Esophagus mucosa (tissue), 1 donor: ENCODE data around the gene TPM4. TPM values are rescaled to one million over a fixed set of nuclear protein-coding genes. Genes with fewer than 3 reads are reported as not detected.
A peak's percentile ranks its signal among the peaks of the same experiment; 100 is the strongest.
"Not testable (repeated sequence)": the region's sequence is repeated elsewhere in the genome, so short reads cannot be mapped to it uniquely, and the experiment has no call there.

Experiments
- ATAC-seq: fragments of 200-7000 bp; cut with Tn5 transposase; one replicate; pipeline ENCODE4 v1.9.1; 2020
- total RNA-seq: library from RNA; stranded (reverse); gene quantifications from one replicate; pipeline ENCODE4 v1.2.4, GENCODE V29; 2023
- donor health status: DM: yes; HTN: yes; CAD: no.

The TPM4 gene
- total RNA-seq, 1 donor from 2014 or later, result 427 TPM

DNA sequence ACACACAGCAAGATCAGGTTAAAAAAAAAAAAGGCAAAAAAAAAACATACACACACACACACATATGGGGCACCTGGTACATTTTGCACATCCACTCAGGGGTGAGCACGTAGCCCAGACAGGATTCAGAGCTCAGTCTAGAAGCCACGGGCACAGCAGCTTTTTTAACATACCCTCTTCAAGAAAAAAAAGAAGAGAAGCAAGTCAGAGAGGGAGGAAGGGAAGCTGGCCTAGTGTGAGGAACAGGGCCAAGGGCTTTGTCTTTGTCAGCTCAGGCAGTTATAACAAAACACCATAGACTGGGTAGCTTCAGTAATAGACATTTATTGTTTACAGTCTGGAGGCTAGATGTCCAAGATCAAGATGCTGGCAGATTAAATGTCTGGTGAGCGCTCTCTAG, 2.3 kb upstream of the TPM4 start:
- ATAC-seq, result no peak

DNA sequence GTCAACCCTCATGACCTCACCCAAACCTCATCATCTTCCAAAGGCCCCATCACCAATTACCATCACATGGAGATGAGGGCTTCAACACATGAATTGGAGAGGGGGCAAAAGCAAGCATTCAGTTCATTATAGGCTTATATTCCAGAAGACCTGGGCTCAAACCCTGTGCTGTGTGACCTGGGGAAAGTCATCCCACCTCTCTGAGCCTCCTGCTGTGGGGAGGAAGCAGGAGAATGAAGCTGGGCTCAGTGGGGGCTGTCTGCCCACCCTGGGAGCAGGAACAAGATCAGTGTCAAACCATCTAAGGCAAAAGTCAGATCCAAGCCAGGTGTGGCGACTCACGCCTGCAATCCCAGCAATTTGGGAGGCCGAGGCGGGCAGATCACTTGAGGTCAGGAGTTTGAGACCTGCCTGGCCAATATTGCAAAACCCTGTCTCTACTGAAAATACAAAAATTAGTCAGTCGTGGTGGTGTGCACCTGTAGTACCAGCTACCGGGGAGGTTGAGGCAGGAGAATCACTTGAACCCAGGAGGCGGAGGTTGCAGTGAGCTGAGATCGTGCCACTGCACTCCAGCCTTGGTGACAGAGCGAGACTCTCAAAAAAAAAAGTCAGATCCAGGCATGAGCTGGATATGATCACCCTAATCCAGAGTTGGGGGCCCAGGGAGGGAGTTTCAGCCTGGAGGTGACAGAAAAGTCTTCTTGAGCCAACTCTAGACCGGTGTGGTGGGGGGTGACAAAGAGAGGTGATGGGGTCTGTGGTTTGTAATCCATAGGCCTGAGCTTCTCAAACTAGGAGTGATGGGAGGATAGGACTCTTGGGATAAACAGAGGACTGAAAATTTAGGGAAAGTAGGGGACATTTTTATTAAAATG, 1.6 kb upstream of the TPM4 start:
- ATAC-seq, result no peak

DNA sequence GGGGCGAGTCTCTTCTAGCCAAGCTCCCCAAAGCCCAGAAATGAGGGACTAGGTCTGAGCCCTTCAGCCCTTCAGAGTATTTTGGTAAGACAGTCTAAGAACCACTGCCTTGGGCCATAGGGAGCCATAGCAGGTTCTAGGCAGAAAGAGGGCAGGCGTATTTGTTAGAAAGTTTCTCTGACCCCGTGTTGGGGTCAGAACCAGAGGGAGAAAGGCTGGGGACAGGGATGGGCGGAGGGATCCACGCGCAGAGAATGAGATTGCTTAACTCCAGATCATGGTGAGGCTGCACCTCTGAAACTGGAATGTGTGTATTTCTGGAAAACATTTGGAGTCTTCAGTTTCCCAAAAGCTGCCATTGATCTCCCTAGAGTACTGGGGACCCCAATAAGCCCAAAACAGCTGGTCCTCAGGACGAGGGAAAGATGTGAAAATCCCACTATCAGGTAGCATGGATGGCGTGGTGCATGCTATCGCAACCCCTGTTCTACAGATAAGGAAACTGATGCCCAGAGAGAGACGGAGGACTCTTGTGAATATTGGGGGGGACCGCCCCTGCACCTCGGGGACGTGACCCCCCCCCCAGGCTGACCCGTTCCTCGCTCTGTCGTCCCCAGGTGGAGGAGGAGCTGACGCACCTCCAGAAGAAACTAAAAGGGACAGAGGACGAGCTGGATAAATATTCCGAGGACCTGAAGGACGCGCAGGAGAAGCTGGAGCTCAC, 703 bp upstream of the TPM4 start:
- ATAC-seq, result peak; percentile 1

DNA sequence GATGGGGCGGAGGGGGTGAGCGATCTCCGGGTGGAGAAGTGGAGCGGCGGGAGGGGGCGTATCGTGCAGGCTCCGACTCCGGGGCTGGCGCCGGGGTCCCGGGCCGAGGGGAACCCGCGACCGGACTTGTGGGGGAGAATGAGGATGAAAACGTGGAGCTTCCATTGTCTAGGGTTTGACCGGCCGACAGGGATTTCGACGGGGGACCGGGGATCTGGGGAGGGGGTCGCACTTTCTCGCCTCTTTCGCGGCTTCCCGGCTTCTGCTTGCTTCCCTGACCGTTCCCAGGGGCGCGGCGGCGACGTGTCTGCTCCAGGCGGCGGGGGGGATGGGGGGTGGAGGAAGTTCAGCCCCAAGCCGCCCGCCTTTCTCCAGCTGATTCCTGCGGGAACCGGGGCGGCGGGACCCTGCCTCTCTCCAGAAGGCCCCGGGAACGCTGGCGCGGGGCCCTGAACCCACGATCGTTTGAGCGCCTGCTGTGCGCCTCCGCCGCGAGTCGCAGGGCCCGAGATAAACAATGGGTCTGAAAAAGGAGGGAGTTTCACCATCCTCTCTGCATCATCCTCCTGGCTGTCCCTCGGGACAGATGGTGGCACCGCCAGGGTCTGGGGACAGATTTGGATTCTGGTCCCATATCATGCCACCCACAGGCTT, 790 bp downstream of the TPM4 start:
- ATAC-seq, result no peak

DNA sequence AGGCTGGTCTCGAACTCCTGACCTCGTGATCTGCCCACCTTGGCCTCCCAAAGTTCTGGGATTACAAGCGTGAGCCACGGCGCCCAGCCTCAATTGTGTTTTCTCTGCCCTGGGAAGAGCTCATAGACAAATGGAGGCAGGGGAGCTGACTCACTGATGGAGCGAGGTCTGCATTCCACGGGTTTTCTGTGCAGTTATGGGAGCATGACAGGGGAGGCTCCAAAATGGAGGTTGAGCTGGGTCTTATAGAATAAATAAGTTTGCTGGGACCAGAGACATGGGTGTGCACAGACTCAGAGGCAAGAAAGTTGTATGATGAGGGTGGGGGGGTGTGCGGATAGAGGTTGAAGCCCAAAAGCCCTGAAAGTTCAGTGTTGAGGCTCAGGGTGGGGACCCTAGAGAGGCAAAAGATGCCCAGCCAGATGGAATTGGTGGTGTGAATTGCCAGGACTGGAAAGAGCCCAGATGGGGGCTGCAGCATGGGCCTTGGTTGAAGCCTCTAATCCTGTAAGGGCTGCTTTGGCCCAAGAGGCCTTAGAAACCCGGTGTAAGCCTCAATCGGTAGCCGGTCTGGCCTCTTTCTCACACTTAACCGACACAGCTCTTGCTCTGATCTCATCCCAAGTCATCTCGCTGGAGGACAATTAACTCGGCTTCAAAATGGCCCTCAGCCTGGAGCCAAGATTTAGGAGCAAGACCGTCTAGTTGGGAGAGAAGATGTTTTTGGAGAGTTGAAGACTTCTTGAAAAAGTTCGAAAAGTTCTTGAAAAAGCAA, 1.9 kb downstream of the TPM4 start:
- ATAC-seq, result peak; percentile 4

DNA sequence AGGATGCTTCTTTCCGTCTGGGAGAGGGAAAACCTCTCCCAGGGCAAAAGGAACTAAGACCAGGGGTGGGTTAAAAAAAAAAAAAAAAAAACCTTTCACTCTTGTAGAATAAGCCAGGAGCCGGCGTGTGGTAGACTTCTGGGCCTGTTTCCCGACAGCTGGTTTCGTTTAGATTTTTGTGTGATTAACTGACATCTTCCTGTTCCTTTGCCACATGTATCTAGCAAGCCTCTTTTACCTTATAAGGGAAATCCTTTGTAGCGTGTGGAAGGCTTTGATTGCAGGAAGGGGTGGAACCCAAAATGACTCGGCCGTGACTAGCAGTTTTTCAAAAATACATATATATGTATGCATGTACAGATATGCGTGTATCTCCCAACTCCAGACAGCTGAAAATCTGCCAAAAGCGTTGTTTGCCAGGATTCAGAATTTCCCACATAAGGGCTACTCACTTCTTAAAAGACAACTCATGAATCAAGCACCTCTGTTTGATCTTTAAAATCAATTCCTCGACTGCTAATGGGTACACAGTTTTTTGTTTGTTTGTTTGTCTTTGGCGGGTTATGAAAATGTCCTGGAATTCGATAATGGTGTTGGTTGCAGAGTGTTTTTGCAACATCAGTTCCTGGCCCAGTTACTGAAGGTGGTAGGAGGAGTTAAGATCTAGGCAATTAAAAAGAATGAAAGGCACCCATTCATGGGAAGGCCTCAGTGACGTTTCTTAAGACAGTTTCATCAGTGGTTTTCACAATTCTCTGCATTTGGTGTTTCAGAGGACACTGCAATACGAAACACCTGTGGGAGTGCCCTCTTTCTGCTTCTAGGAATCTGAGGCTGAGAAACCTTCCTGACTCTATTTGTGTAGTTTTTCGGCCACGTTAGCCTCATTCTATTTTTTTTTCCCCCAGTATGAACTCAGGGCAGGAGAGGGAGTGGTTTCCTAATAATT, 2.7 kb downstream of the TPM4 start:
- ATAC-seq, result peak; percentile 32

DNA sequence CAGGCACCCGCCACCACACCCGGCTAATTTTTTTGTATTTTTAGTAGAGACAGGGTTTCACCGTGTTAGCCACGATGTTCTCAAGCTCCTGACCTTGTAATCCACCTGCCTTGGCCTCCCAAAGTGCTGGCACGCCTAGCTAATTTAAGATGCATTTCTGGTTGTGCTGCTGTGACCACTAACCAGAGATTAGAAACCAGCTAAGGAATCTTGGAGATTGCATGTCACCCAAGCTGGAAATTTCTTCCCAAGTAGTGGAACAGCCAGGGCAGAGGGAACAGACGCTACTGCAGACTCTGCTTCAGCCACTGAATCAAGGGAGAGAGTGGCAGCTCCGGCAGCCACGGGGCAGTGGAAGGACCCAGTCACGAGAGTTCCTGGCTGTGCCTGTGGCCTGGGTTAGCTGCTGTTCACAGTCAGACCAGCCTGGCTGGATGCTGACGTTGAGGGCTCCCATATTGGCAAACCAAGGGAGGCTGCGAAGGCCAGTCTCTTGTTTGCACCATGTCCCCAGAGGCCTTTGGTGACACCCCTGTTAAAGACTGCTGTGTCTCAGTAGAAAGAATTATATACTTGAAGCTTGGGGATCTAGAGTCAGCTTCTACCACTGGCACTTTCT, 7.9 kb downstream of the TPM4 start:
- ATAC-seq, result no peak

DNA sequence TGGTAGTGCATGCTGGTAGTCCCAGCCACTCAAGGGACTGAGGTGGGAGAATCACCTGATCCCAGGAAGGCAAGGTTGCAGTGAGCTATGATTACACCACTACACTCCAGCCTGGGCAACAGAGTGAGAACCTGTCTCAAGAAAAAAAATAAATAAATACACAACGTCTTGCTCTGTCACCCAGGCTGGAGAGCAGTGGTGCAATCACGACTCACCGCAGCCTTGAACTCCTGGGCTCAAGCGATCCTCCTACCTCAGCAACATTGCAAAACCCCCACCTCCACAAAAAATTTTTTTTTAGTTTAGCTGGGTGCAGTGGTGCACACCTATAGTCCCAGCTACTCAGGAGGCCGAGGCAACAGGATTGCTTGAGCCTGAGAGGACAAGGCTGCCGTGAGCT, 8.8 kb downstream of the TPM4 start:
- ATAC-seq, result no peak

DNA sequence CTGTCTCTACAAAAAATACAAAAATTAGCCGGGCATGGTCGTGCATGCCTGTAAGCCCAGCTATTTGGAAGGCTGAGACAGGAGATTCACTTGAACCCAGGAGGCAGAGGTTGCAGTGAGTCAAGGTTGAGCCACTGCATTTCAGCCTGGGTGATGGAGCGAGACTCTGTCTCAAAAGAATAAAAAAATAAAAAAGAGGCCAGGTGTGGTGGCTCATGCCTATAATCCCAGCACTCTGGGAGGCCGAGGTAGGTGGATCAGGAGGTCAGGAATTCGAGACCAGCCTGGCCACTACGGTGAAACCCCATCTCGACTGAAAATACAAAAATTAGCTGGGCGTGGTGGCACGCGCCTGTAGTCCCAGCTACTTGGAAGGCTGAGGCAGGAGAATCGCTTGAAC, 11.1 kb downstream of the TPM4 start:
- ATAC-seq, result not testable (repeated sequence)

DNA sequence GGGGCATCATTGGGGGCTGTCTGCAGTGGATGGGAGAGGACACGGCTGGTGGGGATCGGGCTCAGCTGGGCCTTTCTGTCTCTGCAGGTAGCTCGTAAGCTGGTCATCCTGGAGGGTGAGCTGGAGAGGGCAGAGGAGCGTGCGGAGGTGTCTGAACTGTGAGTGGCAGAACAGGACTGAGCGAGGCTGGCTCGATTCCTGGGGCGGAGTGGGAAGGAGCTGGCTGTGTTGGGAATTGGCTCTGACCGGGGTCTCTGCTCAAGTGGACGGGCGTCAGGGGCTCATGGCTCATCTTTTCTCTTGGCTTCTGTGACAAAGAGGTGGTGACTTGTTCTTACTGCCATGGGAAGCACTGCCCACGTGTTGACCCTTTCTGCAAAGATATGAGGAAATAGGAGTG, 11.6 kb downstream of the TPM4 start:
- ATAC-seq, result peak; percentile 18

DNA sequence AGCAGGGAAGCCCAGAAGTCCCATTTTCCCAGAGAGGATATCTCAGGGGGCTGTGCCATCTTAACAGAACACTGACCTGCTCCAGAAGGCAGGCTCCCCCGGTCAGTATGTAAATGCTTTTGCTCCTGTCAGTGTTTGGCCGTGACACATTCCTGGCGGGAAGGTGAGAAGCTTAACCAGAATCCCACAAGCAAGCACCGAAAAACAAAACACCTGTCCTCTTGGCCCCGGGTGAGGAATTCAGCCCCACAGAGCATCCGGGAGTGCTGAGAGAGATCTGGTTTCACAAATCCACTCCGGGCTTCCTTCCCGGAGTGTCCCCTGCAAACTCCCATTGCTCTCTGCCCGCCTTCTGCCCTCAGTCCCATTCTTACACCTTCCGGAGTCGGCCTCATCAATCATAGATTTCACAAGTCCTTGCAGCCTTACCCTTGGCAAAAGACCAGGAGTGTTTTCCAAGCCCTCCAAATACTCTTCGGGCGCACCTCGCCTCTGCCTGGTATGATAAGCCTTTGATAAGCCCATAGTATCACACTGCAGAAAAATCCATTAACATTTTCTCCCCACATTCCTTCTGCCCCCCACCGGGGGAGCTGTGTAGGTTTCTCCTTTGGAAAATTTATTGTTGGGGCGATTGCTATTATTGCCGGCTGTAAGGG, 12.2 kb downstream of the TPM4 start:
- ATAC-seq, result peak; percentile 6

DNA sequence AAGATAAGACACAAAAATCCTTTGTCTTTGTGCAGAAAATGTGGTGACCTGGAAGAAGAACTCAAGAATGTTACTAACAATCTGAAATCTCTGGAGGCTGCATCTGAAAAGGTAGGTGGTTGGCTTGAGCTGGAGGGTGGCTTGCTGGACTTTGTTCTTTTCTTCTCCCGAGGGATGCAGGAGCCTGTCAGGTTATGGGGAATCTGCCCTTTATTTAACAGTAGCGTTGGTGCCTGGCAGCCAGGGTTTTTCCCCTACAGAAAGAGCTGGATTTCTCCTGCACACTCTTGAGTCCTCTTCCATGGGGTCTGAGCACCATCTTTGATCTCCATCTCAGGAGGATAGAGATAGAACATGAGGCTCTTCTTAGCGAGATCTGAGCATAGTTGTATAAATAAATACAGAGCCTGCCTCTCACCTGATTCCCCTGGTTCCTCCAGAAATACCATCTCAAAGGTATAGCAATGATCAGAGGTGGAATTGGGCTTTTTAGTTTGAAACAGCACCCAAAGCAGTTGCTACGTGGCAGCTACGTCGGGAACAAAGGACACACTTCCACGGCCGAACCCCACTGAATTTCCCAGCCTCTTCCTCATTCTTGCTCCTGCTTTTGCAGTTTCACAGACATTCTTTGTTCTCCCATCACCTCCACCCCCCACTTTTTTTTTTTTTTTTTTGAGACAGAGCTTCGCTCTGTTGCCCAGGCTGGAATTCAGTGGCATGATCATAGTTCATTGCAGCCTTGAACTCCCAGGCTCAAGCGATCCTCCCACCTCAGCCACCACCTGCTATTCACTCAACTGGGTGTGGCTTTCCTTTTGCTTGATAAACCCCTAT, 12.9 kb downstream of the TPM4 start:
- ATAC-seq, result no peak

DNA sequence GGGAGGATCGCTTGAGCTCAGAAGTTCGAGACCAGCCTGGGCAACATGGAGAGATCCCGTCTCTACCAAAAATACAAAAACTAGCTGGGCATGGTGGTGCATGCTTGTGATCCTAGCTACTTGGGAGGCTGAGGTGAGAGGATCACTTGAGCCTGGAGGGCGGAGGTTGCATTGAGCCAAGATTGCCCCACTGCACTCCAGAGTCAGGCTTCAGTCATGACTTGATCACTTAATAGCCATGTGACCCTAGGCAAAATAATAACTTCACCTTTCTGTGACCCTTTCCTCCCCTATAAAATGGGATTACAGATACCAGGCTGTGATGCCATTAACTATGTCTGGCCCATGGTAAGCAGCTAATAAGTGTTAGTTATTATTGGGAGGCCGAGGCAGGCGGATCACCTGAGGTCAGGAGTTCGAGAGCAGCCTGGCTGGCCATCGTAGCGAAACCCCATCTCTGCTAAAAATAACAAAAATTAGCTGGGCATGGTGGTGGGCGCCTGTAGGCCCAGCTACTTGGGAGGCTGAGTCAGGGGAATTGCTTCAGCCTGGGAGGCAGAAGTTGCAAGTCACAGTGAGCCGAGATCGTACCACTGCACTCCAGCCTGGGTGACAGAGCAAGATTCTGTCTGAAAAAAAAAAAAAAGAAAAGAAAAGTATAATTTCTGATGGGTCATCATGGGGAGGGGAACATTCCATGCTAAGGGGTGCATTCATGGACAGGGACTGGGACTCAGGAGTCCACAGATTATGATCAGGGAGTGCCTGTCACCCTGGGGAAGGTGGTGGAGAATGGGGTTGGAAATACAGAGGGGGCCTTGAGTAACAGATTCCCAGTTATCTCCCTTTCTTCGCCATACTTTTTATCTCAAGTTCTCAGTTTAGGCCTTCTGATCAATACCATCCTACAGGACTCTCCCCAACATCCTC, 15.5 kb downstream of the TPM4 start:
- ATAC-seq, result no peak

DNA sequence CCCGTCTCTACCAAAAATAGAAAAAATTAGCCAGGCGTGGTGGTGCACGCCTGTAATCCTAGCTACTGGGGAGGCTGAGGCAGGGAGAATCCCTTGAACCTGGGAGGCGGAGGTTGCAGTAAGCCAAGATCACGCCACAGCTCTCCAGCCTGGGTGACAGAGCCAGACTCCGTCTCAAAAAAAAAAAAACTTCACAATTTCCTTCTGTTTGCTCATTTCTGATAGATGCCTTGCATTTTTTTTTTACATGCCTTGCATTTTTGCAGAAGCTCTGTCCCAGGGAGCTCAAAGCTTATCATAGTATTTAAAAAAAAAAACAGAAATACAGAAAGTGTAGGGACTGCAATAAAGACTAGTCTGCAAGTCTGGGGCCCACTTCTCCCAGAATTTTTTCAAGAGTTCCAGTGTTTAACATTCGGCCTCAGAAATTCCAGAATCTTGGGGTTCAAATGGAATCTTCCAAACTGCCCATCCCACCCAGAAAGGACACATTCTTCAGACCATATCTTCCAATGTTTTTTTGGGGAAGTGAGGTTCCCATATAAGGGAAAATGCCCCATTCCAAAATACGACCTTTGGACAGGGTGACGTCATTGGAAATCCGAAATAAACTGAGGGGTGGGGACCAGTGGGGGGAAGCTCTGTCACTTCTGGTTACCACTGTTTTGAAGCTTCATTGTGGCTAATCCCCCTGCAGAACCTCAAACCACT, 18.2 kb downstream of the TPM4 start:
- ATAC-seq, result no peak

DNA sequence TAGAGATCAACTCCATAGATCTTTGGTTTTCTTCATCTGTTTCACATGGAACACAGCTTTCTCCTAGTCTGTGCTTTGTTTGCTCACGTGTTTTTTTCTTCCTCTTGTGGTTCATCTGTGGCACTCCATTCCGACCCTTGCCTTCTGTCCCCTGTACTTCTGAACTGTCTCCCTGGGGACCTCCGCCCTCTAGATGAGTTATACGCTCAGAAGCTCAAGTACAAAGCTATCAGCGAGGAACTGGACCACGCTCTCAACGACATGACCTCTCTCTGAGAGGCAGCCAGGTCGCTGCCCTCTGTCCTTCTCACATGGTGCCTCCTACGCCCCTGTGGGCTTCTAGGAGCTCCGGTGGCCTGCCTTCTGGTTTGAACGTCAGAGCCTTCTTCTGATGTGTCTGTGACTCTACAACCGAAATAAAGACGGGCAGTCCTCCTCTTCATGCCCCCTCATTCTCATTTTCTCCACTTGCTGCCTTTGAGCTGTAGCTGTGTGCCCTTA, 18.8 kb downstream of the TPM4 start:
- no peak for ATAC-seq

DNA sequence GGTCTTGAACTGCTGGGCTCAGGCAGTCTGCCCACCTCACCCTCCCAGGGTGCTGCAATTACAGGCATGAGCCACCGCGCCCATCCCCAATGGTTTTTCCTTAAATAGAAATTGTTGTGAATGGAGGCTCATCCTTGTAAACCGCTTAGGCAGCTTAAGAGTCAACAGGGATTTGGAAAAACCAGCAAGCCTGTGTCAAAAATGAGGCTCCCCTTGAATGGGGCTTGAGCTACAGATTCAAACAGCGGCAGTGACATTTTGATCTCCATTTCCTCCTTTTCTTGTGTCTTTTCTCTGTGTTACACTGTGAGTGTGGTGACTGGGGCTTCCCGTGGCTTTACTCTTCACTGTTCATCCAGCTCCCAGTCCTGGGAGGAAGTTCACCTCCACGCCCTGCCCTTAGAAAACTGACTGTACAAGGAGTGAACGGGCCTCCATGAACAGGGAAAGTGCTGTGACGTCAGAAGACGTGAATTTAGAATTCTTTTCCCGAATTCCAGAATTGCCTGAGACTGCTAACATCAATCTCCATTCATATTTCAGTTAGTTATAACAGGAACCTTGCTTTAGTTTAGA, 20.1 kb downstream of the TPM4 start:
- ATAC-seq, result peak; percentile 60

DNA sequence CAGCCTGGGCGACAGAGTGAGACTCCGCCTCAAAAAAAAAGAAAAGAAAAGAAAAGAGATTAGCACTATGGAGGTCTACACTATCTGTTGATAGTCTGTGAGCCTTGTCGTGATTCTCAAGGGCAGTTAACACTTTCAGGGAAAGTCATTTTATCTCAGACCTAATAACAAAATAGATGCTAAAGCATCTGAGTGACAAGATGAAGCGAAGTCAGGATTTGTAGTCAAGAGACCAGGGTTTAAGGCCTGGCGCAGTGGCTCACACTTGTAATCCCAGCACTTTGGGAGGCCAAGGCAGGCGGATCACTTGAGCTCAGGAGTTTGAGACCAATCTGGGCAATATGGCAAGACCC, 22.1 kb downstream of the TPM4 start:
- no peak for ATAC-seq
